B cell (primary cell): Measurements from ENCODE around the gene SLC5A10.

Experiments used
- CTCF ChIP-seq: fragments of 200-600 bp; IDR thresholded peaks from one replicate; pipeline ENCODE4 v1.8.0; 2022; ENCODE audit warnings: antibody characterized with exemption, mild to moderate bottlenecking
- EZH2 ChIP-seq: IDR thresholded peaks from 2 replicates; pipeline ENCODE4 v1.6.1; 2012; ENCODE audit warnings: borderline replicate concordance, low read depth, mild to moderate bottlenecking, moderate library complexity, low read length; ENCODE audit not compliant: insufficient read depth, poor library complexity, severe bottlenecking

- TF ChIP-seq EZH2: no peak
- TF ChIP-seq CTCF: no peak
Measured at GRCh38 chr17:18958611-18959010, 6.6 kb downstream of the SLC5A10 start.
